Femur (tissue), 1 donor: ENCODE data around the gene DNALI1.

Experiments used
- DNase-seq: peaks from one replicate; pipeline ENCODE4 v3.0.0-alpha.2; 2017

The DNALI1 gene

GRCh38 chr1:37605061-37605650 is 48.4 kb downstream of the DNALI1 start:
- DNase-seq: no peak

GRCh38 chr1:37605806-37606474 is 49.2 kb downstream of the DNALI1 start:
- DNase-seq: no peak

- DNase-seq: no peak
Measured at GRCh38 chr1:37606481-37607263, 49.9 kb downstream of the DNALI1 start.

GRCh38 chr1:37609002-37609401 is 52.3 kb downstream of the DNALI1 start:
- no peak for DNase-seq

GRCh38 chr1:37609994-37610393 is 53.3 kb downstream of the DNALI1 start:
- no peak for DNase-seq

GRCh38 chr1:37612186-37612585 is 55.4 kb downstream of the DNALI1 start:
- DNase-seq: no peak

- no peak for DNase-seq
Measured at GRCh38 chr1:37614105-37614504, 57.4 kb downstream of the DNALI1 start.

- DNase-seq: no peak
Measured at GRCh38 chr1:37616330-37616729, 59.6 kb downstream of the DNALI1 start.
